Measurements from ENCODE around the gene GLP1R.

GLP1R gene

DNA sequence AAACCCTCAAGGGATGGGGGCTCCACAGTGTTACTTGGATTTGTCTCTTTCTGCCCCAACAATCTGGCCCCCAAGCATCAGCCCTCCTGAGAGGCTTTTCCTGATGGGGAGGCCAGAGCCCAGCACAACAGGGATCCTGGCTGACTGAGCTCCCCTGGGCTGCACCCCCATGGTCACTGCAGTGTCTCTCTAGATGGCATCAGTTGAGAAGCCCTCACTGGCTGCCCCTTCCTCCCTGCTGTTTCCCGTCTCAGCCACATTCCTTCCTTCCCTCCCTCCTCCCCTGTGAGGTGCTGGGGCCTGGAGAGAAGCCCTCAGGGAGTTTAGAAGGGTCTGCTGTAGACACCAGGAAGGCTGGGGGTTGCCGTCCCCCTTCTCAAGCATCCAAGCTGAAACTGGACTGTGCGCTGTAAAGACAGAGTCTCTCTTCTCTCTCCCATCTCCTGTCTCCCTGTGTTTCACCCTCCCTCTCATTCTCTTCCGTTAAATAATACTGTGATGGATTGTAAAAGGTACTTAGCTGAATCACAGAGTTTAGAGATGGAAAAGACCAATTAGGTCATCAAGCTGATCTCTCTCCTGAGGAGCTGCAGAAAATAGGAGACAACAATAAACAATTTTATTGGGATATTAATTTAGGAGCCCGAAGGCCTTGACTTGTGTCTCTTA, 36.7 kb downstream of the GLP1R start:
- TF ChIP-seq, protein P1, sequence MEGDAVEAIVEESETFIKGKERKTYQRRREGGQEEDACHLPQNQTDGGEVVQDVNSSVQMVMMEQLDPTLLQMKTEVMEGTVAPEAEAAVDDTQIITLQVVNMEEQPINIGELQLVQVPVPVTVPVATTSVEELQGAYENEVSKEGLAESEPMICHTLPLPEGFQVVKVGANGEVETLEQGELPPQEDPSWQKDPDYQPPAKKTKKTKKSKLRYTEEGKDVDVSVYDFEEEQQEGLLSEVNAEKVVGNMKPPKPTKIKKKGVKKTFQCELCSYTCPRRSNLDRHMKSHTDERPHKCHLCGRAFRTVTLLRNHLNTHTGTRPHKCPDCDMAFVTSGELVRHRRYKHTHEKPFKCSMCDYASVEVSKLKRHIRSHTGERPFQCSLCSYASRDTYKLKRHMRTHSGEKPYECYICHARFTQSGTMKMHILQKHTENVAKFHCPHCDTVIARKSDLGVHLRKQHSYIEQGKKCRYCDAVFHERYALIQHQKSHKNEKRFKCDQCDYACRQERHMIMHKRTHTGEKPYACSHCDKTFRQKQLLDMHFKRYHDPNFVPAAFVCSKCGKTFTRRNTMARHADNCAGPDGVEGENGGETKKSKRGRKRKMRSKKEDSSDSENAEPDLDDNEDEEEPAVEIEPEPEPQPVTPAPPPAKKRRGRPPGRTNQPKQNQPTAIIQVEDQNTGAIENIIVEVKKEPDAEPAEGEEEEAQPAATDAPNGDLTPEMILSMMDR (IDR thresholded peaks at IDR 0.05; ENCODE audit: insufficient read depth, low read length, missing control alignments), result no peak
- no peak overlapping the region for H3K4me3 ChIP-seq (ENCODE audit: low read depth, low read length)
- DNase-seq (ENCODE audit: low read depth, low spot score), result no peak
- CTCF ChIA-PET, result no interaction called here
- POLR2A ChIA-PET, result no interaction called here

DNA sequence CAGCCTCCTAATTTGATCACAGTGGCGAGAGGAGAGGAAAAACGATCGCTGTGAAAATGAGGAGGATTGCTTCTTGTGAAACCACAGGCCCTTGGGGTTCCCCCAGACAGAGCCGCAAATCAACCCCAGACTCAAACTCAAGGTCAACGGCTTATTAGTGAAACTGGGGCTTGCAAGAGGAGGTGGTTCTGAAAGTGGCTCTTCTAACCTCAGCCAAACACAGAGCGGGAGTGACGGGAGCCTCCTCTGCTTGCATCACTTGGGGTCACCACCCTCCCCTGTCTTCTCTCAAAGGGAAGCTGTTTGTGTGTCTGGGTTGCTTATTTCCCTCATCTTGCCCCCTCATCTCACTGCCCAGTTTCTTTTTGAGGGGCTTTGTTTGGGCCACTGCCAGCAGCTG, 37.7 kb downstream of the GLP1R start:
- TF ChIP-seq, protein P1 (IDR thresholded peaks at IDR 0.05; ENCODE audit: insufficient read depth, low read length, missing control alignments), result no peak
- POLR2A ChIA-PET, result no interaction called here
- CTCF ChIA-PET, result no interaction called here

DNA sequence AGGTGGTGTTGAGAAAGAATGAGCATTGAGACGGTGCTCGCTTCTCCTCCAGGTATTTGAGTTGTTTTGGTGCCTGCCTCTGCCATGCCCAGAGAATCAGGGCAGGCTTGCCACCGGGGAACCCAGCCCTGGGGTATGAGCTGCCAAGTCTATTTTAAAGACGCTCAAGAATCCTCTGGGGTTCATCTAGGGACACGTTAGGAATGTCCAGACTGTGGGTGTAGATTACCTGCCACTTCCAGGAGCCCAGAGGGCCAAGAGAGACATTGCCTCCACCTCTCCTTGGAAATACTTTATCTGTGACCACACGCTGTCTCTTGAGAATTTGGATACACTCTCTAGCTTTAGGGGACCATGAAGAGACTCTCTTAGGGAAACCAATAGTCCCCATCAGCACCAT, 38.1 kb downstream of the GLP1R start:
- no peak overlapping the region for H3K4me3 ChIP-seq (ENCODE audit: low read depth, low read length)
- no peak for DNase-seq (ENCODE audit: low read depth, low spot score)
- TF ChIP-seq, protein P1 (IDR thresholded peaks at IDR 0.05; ENCODE audit: insufficient read depth, low read length, missing control alignments), result no peak
- POLR2A ChIA-PET, result no interaction called here
- CTCF ChIA-PET, result interaction anchor here (1.2 to 2.4 kb wide), 2 partner anchors 68 to 217 kb away, joined by 3 to 8 read pairs; no protein-coding TSS in a partner anchor

More for the DNA sequence above, 37.7 kb downstream of the GLP1R start:
- DNase-seq (ENCODE audit: low read depth, low spot score), result no peak
- H3K4me3 ChIP-seq (ENCODE audit: low read depth, low read length), result no peak overlapping the region

DNA sequence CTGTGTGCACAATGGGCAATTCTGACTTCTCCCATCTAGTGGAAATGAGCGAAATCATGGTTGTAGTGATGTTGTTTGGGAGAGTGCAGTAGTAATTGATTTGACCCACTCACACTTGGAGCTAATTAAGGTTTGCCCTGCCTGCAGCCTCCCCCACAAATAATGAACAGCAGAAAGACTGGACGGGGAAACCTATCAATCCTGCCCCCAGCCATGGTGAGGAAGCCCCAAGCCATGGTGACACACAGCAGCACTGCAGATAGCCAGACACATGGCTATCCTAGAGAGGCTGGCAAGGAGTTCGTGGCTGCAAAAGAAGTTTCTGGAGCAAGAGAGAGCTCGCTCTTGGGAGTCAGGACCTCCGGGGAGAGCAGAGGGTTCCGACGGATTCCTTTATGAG, 38.6 kb downstream of the GLP1R start:
- H3K4me3 ChIP-seq (ENCODE audit: low read depth, low read length), result no peak overlapping the region
- ChIA-PET CTCF (interaction anchor here (1.2 to 2.4 kb wide), 3 partner anchors 68 to 216 kb away, joined by 3 to 8 read pairs (median 4); no protein-coding TSS in a partner anchor), POLR2A (no interaction called here)
- no peak for DNase-seq (ENCODE audit: low read depth, low spot score)
- TF ChIP-seq, protein P1 (IDR thresholded peaks at IDR 0.05; ENCODE audit: insufficient read depth, low read length, missing control alignments), result no peak

DNA sequence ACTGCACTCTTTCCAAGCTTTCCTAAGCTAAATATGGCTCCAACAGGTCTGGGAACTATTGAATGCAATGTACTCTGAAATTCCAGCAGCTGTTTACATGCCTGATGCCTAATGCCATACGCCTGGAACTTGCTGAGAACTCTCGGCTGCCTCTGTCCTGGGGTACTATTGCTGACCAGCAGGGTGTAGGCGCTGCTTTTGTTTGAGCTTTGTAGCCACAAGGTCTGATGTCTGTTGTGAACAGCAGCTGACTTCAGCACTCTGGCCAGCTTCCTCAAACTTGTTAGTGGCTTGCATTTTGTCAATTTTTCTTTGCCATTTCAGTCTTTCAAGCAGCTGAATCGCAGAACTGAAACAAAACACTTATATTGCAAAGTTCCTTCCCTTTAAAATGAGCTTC, 39.8 kb downstream of the GLP1R start:
- POLR2A ChIA-PET, result no interaction called here
- CTCF ChIA-PET, result interaction anchor here (0.5 to 2.4 kb wide), 6 partner anchors 152 to 220 kb away, joined by 3 to 8 read pairs (median 4); no protein-coding TSS in a partner anchor
- no peak overlapping the region for H3K4me3 ChIP-seq (ENCODE audit: low read depth, low read length)
- TF ChIP-seq, protein P1 (IDR thresholded peaks at IDR 0.05; ENCODE audit: insufficient read depth, low read length, missing control alignments), result peak; percentile 50
- DNase-seq (ENCODE audit: low read depth, low spot score), result peak; percentile 10

DNA sequence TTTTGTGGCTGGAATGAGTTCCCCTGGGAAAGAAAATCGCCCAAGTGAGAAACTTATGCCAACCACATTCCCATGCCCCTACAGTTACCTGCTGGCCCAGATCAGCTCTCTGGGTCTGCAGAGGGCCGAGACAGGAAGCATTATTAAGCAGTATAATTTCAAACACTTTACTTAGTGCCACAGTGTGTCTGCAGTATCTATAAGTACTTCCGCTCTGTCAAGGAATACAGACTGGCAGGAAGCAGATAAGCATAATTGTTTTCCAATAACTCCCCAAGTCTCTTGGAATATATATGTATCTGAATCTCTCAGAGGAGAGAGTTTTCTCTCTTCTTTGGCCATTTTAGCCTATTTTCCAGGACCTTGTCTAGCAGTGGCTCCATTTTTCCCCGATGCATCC, 41.5 kb downstream of the GLP1R start:
- DNase-seq (ENCODE audit: low read depth, low spot score), result no peak
- ChIA-PET CTCF (no interaction called here), POLR2A (no interaction called here)
- TF ChIP-seq, protein P1 (IDR thresholded peaks at IDR 0.05; ENCODE audit: insufficient read depth, low read length, missing control alignments), result no peak
- H3K4me3 ChIP-seq (ENCODE audit: low read depth, low read length), result no peak overlapping the region
